Natural killer cell (primary cell): Measurements from ENCODE around the gene RND1. TPM values are rescaled to one million over a fixed set of nuclear protein-coding genes. Genes with fewer than 3 reads are reported as not detected.

ENCODE experiments used
- ATAC-seq, 3 donors: fragments of 150-1000 bp in 2 of 3; fragments of 200-7000 bp in 1 of 3; cut with Tn5 transposase; 1 replicate in 1 of 3; 2 replicates in 2 of 3; pipeline ENCODE4 v1.10.0; 2021; ENCODE audit warnings: mild to moderate bottlenecking in 2 of 3, moderate library complexity in 2 of 3
- DNase-seq, 2 donors: peaks; one replicate each; pipeline versions ENCODE4 v3.0.0 to v3.0.0-alpha.2; 2013 to 2021; ENCODE audit warnings: mixed read lengths in 1 of 2
- H3K27ac ChIP-seq: one replicate; pipeline ENCODE4 v1.5.1; 2013; ENCODE audit warnings: mild to moderate bottlenecking, low read length
- H3K27me3 ChIP-seq: one replicate; pipeline ENCODE4 v1.6.1; 2013; ENCODE audit warnings: low read length; ENCODE audit not compliant: control insufficient read depth, insufficient read depth
- H3K36me3 ChIP-seq: one replicate; pipeline ENCODE4 v1.6.1; 2013; ENCODE audit warnings: low read length; ENCODE audit not compliant: control insufficient read depth, insufficient read depth
- H3K4me1 ChIP-seq: one replicate; pipeline ENCODE4 v1.6.1; 2013; ENCODE audit warnings: low read length; ENCODE audit not compliant: control insufficient read depth, insufficient read depth
- H3K4me3 ChIP-seq: one replicate; pipeline ENCODE4 v1.5.1; 2013; ENCODE audit warnings: low read length
- H3K9me3 ChIP-seq: one replicate; pipeline ENCODE4 v1.6.1; 2013; ENCODE audit warnings: low read length; ENCODE audit not compliant: control insufficient read depth, insufficient read depth
- H3K27ac Mint-ChIP-seq, 2 donors: one replicate each; pipeline ENCODE4 v1.8.0; 2022; ENCODE audit warnings: mild to moderate bottlenecking in 2 of 2, mixed read lengths in 2 of 2, moderate library complexity in 1 of 2
- H3K27me3 Mint-ChIP-seq, 2 donors: one replicate each; pipeline ENCODE4 v1.8.0; 2022; ENCODE audit warnings: low read depth in 2 of 2, mixed read lengths in 2 of 2
- H3K36me3 Mint-ChIP-seq: one replicate; pipeline ENCODE4 v1.8.0; 2022; ENCODE audit warnings: mixed read lengths
- H3K4me1 Mint-ChIP-seq, 2 donors: one replicate each; pipeline ENCODE4 v1.8.0; 2022; ENCODE audit warnings: mixed read lengths in 2 of 2
- H3K4me3 Mint-ChIP-seq: one replicate; pipeline ENCODE4 v1.8.0; 2022; ENCODE audit warnings: mild to moderate bottlenecking, moderate library complexity, mixed read lengths
- H3K9me3 Mint-ChIP-seq, 2 donors: one replicate each; pipeline ENCODE4 v1.8.0; 2022; ENCODE audit warnings: mixed read lengths in 2 of 2
- WGBS: methylation state at CpG from one replicate; pipeline ENCODE4 v1.1.7; 2013; ENCODE audit warnings: missing lambda C conversion rate; ENCODE audit not compliant: insufficient coverage; 5-methylcytosine and 5-hydroxymethylcytosine counted together
- intact Hi-C: fragments of 100-400 bp; cut with micrococcal nuclease; formaldehyde crosslinking; loops from one replicate; pipeline ENCODE4 v1.14.2; 2022
- total RNA-seq, 4 donors: library from RNA; stranded (reverse); fragments of 120-200 nt in 1 of 4; gene quantifications; one replicate each; pipeline versions ENCODE4 v1.2.3 to v1.2.4, GENCODE V29; 2013 to 2022
- TF ChIP-seq, protein P1 (sequence below): fragments of 200-600 bp; IDR thresholded peaks from one replicate; pipeline ENCODE4 v1.8.0; 2022; ENCODE audit warnings: antibody characterized with exemption

RND1 gene
- total RNA-seq, 3 donors from 2014 or later (not counting 1 experiment from before 2014, with no cell fraction given), result 1.7 to 6.8 (median 5.6) TPM

DNA sequence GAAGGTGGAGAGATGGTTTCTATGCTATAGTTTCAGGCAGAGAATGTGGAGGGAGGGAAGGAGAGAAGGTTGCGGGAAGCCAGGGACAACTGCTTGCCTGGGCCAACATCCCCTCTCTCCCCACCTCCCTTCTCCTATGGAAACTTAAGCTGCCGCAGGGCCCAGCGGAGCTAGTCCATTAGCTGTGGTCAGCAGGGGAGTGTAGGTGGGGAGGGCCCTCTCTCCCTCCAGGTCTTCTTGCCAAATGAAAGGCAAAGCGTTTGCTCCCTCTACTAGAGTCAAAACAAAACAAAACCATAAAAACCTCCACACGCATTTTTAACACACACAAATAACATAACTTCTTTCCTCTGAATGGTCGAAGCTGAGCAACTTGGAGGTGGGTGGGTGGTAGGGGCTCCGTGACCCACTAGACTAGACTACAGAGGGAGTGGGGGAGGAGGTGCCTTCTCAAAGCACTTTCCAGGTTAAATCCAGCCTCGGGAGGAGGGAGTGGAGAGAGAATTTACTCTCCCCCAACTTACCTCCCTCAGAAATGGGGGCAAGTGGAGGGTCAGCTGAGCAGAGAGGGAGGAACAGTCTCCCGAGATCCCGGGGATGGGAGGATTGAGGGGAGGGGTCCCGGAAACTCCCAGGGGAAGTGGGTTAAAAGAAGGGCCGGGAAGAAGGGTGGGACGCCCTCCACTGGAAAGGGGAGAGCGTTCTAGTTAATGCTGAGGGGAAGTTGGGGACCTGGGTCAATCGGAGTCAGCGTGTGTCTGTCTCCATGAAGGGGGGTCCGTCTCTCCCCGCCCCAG lies 52.0 kb downstream of the RND1 start:
- H3K36me3 ChIP-seq, result no peaks in the 10 kb centered on the region
- H3K27ac ChIP-seq, result no peak overlapping the region
- Mint-ChIP-seq H3K27ac (peak overlapping the region in 1 of 2 donors; percentile 73), H3K4me1 (peaks cover 12 to 46% of the 10 kb centered on the region in 2 donors), H3K27me3 (peaks cover 8 to 16% of the 10 kb centered on the region in 2 donors), H3K9me3 (no peaks in the 10 kb centered on the region), H3K36me3 (no peaks in the 10 kb centered on the region), H3K4me3 (peak overlapping the region; percentile 93)
- peak in 1 of 2 donors; percentile 30 for DNase-seq
- ATAC-seq, result no peak
- peaks cover 30% of the 10 kb centered on the region for H3K4me1 ChIP-seq
- H3K9me3 ChIP-seq, result no peaks in the 10 kb centered on the region
- H3K4me3 ChIP-seq, result peak overlapping the region; percentile 60
- intact Hi-C loops, result no loop called here
- WGBS, result 10% methylated on average over 11 of the region's 18 CpGs
- peaks cover 11% of the 10 kb centered on the region for H3K27me3 ChIP-seq
- TF ChIP-seq, protein P1, sequence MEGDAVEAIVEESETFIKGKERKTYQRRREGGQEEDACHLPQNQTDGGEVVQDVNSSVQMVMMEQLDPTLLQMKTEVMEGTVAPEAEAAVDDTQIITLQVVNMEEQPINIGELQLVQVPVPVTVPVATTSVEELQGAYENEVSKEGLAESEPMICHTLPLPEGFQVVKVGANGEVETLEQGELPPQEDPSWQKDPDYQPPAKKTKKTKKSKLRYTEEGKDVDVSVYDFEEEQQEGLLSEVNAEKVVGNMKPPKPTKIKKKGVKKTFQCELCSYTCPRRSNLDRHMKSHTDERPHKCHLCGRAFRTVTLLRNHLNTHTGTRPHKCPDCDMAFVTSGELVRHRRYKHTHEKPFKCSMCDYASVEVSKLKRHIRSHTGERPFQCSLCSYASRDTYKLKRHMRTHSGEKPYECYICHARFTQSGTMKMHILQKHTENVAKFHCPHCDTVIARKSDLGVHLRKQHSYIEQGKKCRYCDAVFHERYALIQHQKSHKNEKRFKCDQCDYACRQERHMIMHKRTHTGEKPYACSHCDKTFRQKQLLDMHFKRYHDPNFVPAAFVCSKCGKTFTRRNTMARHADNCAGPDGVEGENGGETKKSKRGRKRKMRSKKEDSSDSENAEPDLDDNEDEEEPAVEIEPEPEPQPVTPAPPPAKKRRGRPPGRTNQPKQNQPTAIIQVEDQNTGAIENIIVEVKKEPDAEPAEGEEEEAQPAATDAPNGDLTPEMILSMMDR, result no peak

DNA sequence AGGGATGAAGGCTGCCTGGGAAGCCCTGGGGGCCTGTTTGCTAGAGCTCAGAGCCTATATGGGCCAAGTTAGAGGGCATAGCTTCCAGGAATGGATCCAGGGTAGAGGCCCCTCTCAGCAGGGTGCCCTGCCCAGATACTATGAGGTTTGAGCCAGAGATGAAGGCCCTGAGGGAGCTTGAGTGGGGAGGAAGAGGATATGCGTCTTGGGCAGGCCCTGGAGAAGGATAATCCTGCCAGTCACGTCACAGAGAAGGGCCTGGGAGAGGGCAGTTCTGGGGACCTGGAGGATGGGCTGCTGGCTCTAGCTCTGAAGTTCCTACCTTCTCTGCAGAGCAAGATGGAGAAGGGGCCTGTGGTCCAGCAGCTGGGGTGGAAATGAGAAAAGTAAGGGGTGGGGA lies 53.3 kb downstream of the RND1 start:
- Mint-ChIP-seq H3K4me1 (peaks cover 12 to 36% of the 10 kb centered on the region in 2 donors), H3K4me3 (peak overlapping the region; percentile 80), H3K27ac (no peak overlapping the region), H3K9me3 (no peaks in the 10 kb centered on the region), H3K36me3 (no peaks in the 10 kb centered on the region), H3K27me3 (peaks cover 8 to 16% of the 10 kb centered on the region in 2 donors)
- Histone ChIP-seq H3K27ac (no peak overlapping the region), H3K36me3 (no peaks in the 10 kb centered on the region), H3K4me1 (peaks cover 21% of the 10 kb centered on the region), H3K9me3 (no peaks in the 10 kb centered on the region), H3K27me3 (peaks cover 11% of the 10 kb centered on the region), H3K4me3 (no peak overlapping the region)
- intact Hi-C loops, result no loop called here
- ATAC-seq (no peak), DNase-seq (no peak)
- 94% methylated on average over 2 of the region's 2 CpGs for WGBS
- TF ChIP-seq, protein P1, result no peak

DNA sequence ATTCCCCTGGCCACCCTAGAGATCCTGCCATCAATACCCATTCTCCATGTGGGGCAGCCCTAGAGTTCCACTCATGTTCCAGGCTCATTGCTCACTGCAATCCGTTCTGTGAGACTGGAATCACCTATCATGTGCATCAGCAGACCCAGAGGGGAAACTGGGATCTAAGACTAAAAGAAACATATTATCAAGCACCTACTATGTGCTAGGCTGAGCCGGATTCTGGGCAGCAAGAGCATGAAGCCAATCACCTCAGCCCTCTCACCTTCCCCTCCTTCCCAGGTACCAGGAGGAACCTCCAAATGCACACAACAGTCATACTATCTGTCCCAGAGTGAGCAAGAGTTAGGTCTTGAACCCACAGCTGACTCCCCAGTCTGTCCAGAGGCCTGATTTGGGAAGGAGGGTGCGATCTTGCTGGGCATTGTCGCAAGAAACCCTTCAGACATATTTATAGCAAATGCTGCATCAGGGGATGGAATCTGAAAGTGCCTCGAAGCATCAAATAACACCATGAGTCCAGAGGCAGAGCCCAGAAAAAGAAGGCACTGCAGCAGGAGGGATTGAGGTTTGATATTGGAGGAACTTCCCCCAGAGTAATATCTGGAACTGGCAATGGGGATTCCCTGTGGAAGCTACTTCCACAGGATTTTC lies 54.1 kb downstream of the RND1 start:
- intact Hi-C loops, result no loop called here
- peaks cover 6 to 8% of the 10 kb centered on the region in 2 donors for H3K27me3 Mint-ChIP-seq
- no peak overlapping the region for H3K27ac Mint-ChIP-seq
- TF ChIP-seq, protein P1, result no peak
- Histone ChIP-seq H3K9me3 (no peaks in the 10 kb centered on the region), H3K36me3 (no peaks in the 10 kb centered on the region), H3K27me3 (peaks cover 9% of the 10 kb centered on the region), H3K4me1 (peaks cover 21% of the 10 kb centered on the region), H3K27ac (no peak overlapping the region), H3K4me3 (no peak overlapping the region)
- no peak for DNase-seq
- peaks cover 18 to 36% of the 10 kb centered on the region in 2 donors for H3K4me1 Mint-ChIP-seq
- H3K9me3 Mint-ChIP-seq, result no peaks in the 10 kb centered on the region
- no peak for ATAC-seq
- no peak overlapping the region for H3K4me3 Mint-ChIP-seq
- no peaks in the 10 kb centered on the region for H3K36me3 Mint-ChIP-seq
- WGBS, result 97% methylated on average over 5 of the region's 5 CpGs
